OCI-LY1 (cell line): ENCODE data around the gene CHMP2B.

Source experiments
- H2AFZ ChIP-seq: fragments of 200-600 bp; sonication (generic), shearing (Covaris generic); 2 replicates; pipeline ENCODE4 v1.6.0; 2014; ENCODE audit warnings: antibody characterized with exemption, mild to moderate bottlenecking, low read length
- H3F3A ChIP-seq: fragments of 200-600 bp; sonication (generic), shearing (Covaris generic); 2 replicates; pipeline ENCODE4 v1.6.0; 2014; ENCODE audit warnings: mild to moderate bottlenecking, antibody characterized with exemption, low read length, moderate library complexity; ENCODE audit not compliant: insufficient read depth
- H3K27ac ChIP-seq: fragments of 200-600 bp; sonication (generic); 2 replicates; pipeline ENCODE4 v1.5.1; 2014; ENCODE audit warnings: low read length, mixed run types, mild to moderate bottlenecking, low read depth; ENCODE audit not compliant: poor library complexity, severe bottlenecking
- H3K27me3 ChIP-seq: fragments of 200-600 bp; sonication (generic); 2 replicates; pipeline ENCODE4 v1.6.0; 2014; ENCODE audit warnings: antibody characterized with exemption, mild to moderate bottlenecking, low read length, moderate library complexity; ENCODE audit not compliant: insufficient read depth
- H3K36me3 ChIP-seq: fragments of 200-600 bp; sonication (generic); 2 replicates; pipeline ENCODE4 v1.6.1; 2014; ENCODE audit warnings: mild to moderate bottlenecking, antibody characterized with exemption, low read length, moderate library complexity, mixed read lengths; ENCODE audit not compliant: insufficient read depth
- H3K4me1 ChIP-seq: fragments of 200-600 bp; sonication (generic); 2 replicates; pipeline ENCODE4 v1.5.1; 2014; ENCODE audit warnings: mild to moderate bottlenecking, low read length, moderate library complexity; ENCODE audit not compliant: insufficient read depth, severe bottlenecking
- H3K4me2 ChIP-seq: fragments of 200-600 bp; sonication (generic), shearing (Covaris generic); 2 replicates; pipeline ENCODE4 v1.6.1; 2014; ENCODE audit warnings: low read length
- H3K4me3 ChIP-seq: fragments of 200-600 bp; sonication (generic); 2 replicates; pipeline ENCODE4 v1.5.1; 2014; ENCODE audit warnings: low read length, low read depth, mild to moderate bottlenecking, mixed read lengths; ENCODE audit not compliant: poor library complexity, severe bottlenecking
- H3K79me2 ChIP-seq: fragments of 200-600 bp; shearing (Covaris generic); 2 replicates; pipeline ENCODE4 v1.6.1; 2016; ENCODE audit warnings: mixed run types, low read length, mixed read lengths; ENCODE audit not compliant: insufficient read depth
- H3K9ac ChIP-seq: fragments of 200-600 bp; sonication (generic), shearing (Covaris generic); 2 replicates; pipeline ENCODE4 v1.6.1; 2014; ENCODE audit warnings: mild to moderate bottlenecking, low read length, mixed read lengths
- H3K9me2 ChIP-seq: fragments of 200-600 bp; sonication (generic), shearing (Covaris generic); 2 replicates; pipeline ENCODE4 v1.6.1; 2014; ENCODE audit warnings: low read depth, mild to moderate bottlenecking, low read length, mixed read lengths
- H3K9me3 ChIP-seq: fragments of 200-600 bp; shearing (Covaris generic); 2 replicates; pipeline ENCODE4 v1.6.1; 2014; ENCODE audit warnings: low read length, mixed read lengths
- H4K20me1 ChIP-seq: fragments of 200-600 bp; sonication (generic), shearing (Covaris generic); 2 replicates; pipeline ENCODE4 v1.6.0; 2016; ENCODE audit warnings: mild to moderate bottlenecking, low read length; ENCODE audit not compliant: insufficient read depth
- EZH2 ChIP-seq: fragments of 200-600 bp; sonication (generic), shearing (Covaris generic); IDR thresholded peaks from 2 replicates; pipeline ENCODE4 v1.8.0; 2017; ENCODE audit warnings: borderline replicate concordance, mixed run types, mild to moderate bottlenecking, antibody characterized with exemption, low read length, moderate library complexity, mixed read lengths
- TF ChIP-seq, protein P1 (sequence below): fragments of 200-600 bp; sonication (generic), shearing (Covaris generic); IDR thresholded peaks from 2 replicates; pipeline ENCODE4 v1.5.1; 2017; ENCODE audit warnings: mild to moderate bottlenecking, antibody characterized with exemption, low read length, moderate library complexity, mixed read lengths

Gene CHMP2B

GRCh38 chr3:87191641-87192040 lies 35.5 kb upstream of the CHMP2B start:
- H3F3A ChIP-seq, result no peaks in the 10 kb centered on the region
- no peaks in the 10 kb centered on the region for H3K79me2 ChIP-seq
- H3K4me2 ChIP-seq, result no peak overlapping the region
- H3K9me2 ChIP-seq, result no peaks in the 10 kb centered on the region
- H3K4me1 ChIP-seq, result no peaks in the 10 kb centered on the region
- no peaks in the 10 kb centered on the region for H3K36me3 ChIP-seq
- H4K20me1 ChIP-seq, result no peaks in the 10 kb centered on the region
- H3K27me3 ChIP-seq, result no peaks in the 10 kb centered on the region
- no peak overlapping the region for H3K9ac ChIP-seq
- H3K4me3 ChIP-seq, result no peak overlapping the region
- H3K9me3 ChIP-seq, result no peaks in the 10 kb centered on the region
- TF ChIP-seq, protein P1, sequence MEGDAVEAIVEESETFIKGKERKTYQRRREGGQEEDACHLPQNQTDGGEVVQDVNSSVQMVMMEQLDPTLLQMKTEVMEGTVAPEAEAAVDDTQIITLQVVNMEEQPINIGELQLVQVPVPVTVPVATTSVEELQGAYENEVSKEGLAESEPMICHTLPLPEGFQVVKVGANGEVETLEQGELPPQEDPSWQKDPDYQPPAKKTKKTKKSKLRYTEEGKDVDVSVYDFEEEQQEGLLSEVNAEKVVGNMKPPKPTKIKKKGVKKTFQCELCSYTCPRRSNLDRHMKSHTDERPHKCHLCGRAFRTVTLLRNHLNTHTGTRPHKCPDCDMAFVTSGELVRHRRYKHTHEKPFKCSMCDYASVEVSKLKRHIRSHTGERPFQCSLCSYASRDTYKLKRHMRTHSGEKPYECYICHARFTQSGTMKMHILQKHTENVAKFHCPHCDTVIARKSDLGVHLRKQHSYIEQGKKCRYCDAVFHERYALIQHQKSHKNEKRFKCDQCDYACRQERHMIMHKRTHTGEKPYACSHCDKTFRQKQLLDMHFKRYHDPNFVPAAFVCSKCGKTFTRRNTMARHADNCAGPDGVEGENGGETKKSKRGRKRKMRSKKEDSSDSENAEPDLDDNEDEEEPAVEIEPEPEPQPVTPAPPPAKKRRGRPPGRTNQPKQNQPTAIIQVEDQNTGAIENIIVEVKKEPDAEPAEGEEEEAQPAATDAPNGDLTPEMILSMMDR, result no peak
- TF ChIP-seq EZH2, result no peak
- H3K27ac ChIP-seq, result no peak overlapping the region
- H2AFZ ChIP-seq, result no peak overlapping the region

DNA sequence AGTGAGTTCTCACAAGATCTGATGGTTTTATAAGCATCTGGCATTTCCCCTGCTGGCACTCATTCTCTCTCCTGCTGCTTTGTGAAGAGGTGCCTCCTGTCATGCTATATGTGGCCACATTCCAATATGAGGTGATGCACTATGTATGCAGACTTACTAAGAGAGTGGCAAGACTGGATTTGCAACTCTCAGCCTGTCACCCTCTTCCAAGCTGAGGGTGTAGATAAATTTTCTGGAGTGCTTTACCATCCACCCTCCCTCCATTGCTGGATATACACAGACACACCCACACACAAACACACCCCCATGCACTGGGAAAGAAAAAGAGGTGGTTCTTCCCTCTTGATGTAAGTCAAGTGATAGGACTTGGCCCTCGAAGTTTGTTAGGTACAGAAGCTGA lies 30.2 kb upstream of the CHMP2B start:
- H3K9ac ChIP-seq, result no peak overlapping the region
- no peak overlapping the region for H3K27ac ChIP-seq
- no peak overlapping the region for H2AFZ ChIP-seq
- H3K9me3 ChIP-seq, result no peaks in the 10 kb centered on the region
- H3K9me2 ChIP-seq, result no peaks in the 10 kb centered on the region
- no peaks in the 10 kb centered on the region for H4K20me1 ChIP-seq
- no peaks in the 10 kb centered on the region for H3K27me3 ChIP-seq
- no peak overlapping the region for H3K4me3 ChIP-seq
- TF ChIP-seq, protein P1, result no peak
- TF ChIP-seq EZH2, result no peak
- H3K36me3 ChIP-seq, result no peaks in the 10 kb centered on the region
- no peaks in the 10 kb centered on the region for H3K79me2 ChIP-seq
- no peaks in the 10 kb centered on the region for H3K4me1 ChIP-seq
- H3F3A ChIP-seq, result no peaks in the 10 kb centered on the region
- H3K4me2 ChIP-seq, result no peak overlapping the region

DNA sequence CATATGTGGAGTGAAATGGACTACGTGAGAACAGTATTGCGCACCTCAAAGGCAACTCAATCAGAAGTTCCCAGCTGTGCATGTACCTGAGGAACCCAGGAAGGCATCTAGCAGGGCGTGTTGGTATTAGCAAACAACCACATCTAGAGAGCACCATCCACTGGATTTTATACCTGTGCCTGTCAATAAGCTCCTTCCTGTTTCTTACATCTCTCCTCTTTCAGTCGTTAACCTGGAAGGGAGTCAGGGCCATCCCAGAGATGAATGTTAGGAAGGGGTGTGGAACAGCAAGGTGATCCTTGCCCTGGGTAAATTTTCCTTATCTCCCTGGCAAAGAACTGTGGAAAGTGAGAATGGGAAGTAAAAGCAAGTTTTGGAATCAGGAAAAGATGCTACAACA lies 29.6 kb upstream of the CHMP2B start:
- TF ChIP-seq, protein P1, result no peak
- TF ChIP-seq EZH2, result no peak
- Histone ChIP-seq H3K4me3 (no peak overlapping the region), H3K27ac (no peak overlapping the region), H3K9ac (no peak overlapping the region), H3K36me3 (no peaks in the 10 kb centered on the region), H3K27me3 (no peaks in the 10 kb centered on the region), H3F3A (no peaks in the 10 kb centered on the region), H4K20me1 (no peaks in the 10 kb centered on the region), H3K9me3 (no peaks in the 10 kb centered on the region), H3K4me2 (no peak overlapping the region), H3K79me2 (no peaks in the 10 kb centered on the region), H2AFZ (no peak overlapping the region), H3K9me2 (no peaks in the 10 kb centered on the region), H3K4me1 (no peaks in the 10 kb centered on the region)
